K562 (cell line): ENCODE data around the gene C17orf75.

Experiments used
- ARID2 ChIP-seq: fragments of 450-650 bp; IDR thresholded peaks from 2 replicates; pipeline ENCODE4 v1.6.1; 2017; ENCODE audit warnings: antibody characterized with exemption, mild to moderate bottlenecking
- ATF3 ChIP-seq, 2 experiments: fragments of 450-650 bp in 1 of 2; sonication (generic) in 1 of 2; formaldehyde crosslinking in 1 of 2; IDR thresholded peaks in 1 of 2; conservative IDR thresholded peaks in 1 of 2; 2 replicates each; pipeline versions ENCODE4 v1.6.1 to v1.8.1; 2016 to 2023; ENCODE audit warnings: mild to moderate bottlenecking in 2 of 2, moderate library complexity in 2 of 2, inconsistent platforms in 1 of 2, missing genetic modification reagents in 1 of 2
- ELF4 ChIP-seq: fragments of 450-650 bp; formaldehyde crosslinking; IDR thresholded peaks from 2 replicates; pipeline ENCODE4 v1.4.0; 2022; ENCODE audit warnings: missing genetic modification characterization
- FOXJ3 ChIP-seq: sonication (generic); formaldehyde crosslinking; IDR thresholded peaks from 2 replicates; pipeline ENCODE4 v1.4.0; 2020; ENCODE audit warnings: mild to moderate bottlenecking, missing genetic modification reagents
- GMEB1 ChIP-seq: fragments of 250-450 bp; sonication (Bioruptor Pico); IDR thresholded peaks from 2 replicates; pipeline ENCODE4 v1.4.0; 2020; ENCODE audit warnings: mild to moderate bottlenecking
- GTF2A2 ChIP-seq: IDR thresholded peaks from 2 replicates; pipeline ENCODE4 v1.6.1; 2016; ENCODE audit warnings: mild to moderate bottlenecking, missing genetic modification characterization, missing compliant biosample characterization
- KDM4B ChIP-seq, 2 experiments: fragments of 450-650 bp in 1 of 2; sonication (generic) in 1 of 2; IDR thresholded peaks; 2 replicates each; pipeline ENCODE4 v1.6.1; 2016 to 2017; ENCODE audit warnings: borderline replicate concordance in 2 of 2, antibody characterized with exemption in 1 of 2, low read depth in 1 of 2, mild to moderate bottlenecking in 1 of 2
- POLR2A ChIP-seq: fragments of 450-650 bp; conservative IDR thresholded peaks from 2 replicates; pipeline ENCODE4 v1.6.1; 2016
- SMAD4 ChIP-seq: fragments of 250-450 bp; sonication (Bioruptor Pico); conservative IDR thresholded peaks from 2 replicates; pipeline ENCODE4 v1.8.0; 2021; ENCODE audit warnings: inconsistent platforms, mild to moderate bottlenecking, moderate library complexity
- YY1 ChIP-seq, 3 experiments: IDR thresholded peaks; 2 replicates each; pipeline ENCODE4 v1.6.1; 2011; ENCODE audit warnings: low read length in 2 of 3, mild to moderate bottlenecking in 2 of 3, moderate library complexity in 2 of 3, borderline replicate concordance in 1 of 3, control low read depth in 1 of 3, low read depth in 1 of 3; ENCODE audit not compliant: insufficient read depth in 3 of 3, insufficient replicate concordance in 2 of 3, control insufficient read depth in 1 of 3, insufficient read length in 1 of 3; ENCODE audit errors: extremely low read depth in 1 of 3
- ZNF655 ChIP-seq: fragments of 250-450 bp; sonication (Bioruptor Pico); IDR thresholded peaks from 2 replicates; pipeline ENCODE4 v1.5.0; 2021
- ZNF695 ChIP-seq: fragments of 450-650 bp; formaldehyde crosslinking; IDR thresholded peaks from 2 replicates; pipeline ENCODE4 v1.4.0; 2020; ENCODE audit warnings: mild to moderate bottlenecking, moderate library complexity

- TF ChIP-seq KDM4B (IDR thresholded peaks at IDR 0.05; ENCODE audit: borderline replicate concordance in 2 of 2, low read depth in 1 of 2) (no peak), ELF4 (CRISPR knock-in tag) (no peak), POLR2A (no peak; the same call in 1 of the 2 replicates), ZNF695 (CRISPR knock-in tag) (no peak), ZNF655 (CRISPR knock-in tag) (no peak), GTF2A2 (tag) (no peak), FOXJ3 (CRISPR knock-in tag) (no peak), ATF3 (IDR thresholded peaks at IDR 0.05) (no peak), ATF3 (CRISPR knock-in tag; conservative IDR thresholded peaks at IDR 0.05) (no peak), YY1 (IDR thresholded peaks at IDR 0.05; ENCODE audit: borderline replicate concordance in 1 of 3, control insufficient read depth in 1 of 3, extremely low read depth in 1 of 3, insufficient read depth in 3 of 3, insufficient read length in 1 of 3, insufficient replicate concordance in 2 of 3, low read depth in 1 of 3, low read length in 2 of 3) (no peak), ARID2 (no peak), GMEB1 (no peak), SMAD4 (CRISPR knock-in tag) (no peak)
Measured at GRCh38 chr17:32357615-32358014, 15.6 kb upstream of the C17orf75 start.
